GM19452 (cell line): Measurements from ENCODE around the gene PLB1.
"Not testable (repeated sequence)": the region's sequence is repeated elsewhere in the genome, so short reads cannot be mapped to it uniquely, and the experiment has no call there.

Source experiments
- ATAC-seq: cut with Tn5 transposase; IDR thresholded peaks from one replicate; pipeline ENCODE4 v1.9.1; 2021; ENCODE audit not compliant: unreplicated experiment

PLB1 gene

GRCh38 chr2:28533044-28533680 lies 37.3 kb downstream of the PLB1 start:
- no peak for ATAC-seq

- no peak for ATAC-seq
Observed at GRCh38 chr2:28534817-28535216, 39.0 kb downstream of the PLB1 start.

GRCh38 chr2:28538134-28538533 lies 42.3 kb downstream of the PLB1 start:
- ATAC-seq: no peak

GRCh38 chr2:28538652-28539051 lies 42.8 kb downstream of the PLB1 start:
- ATAC-seq: no peak

GRCh38 chr2:28539118-28539541 lies 43.3 kb downstream of the PLB1 start:
- no peak for ATAC-seq

- no peak for ATAC-seq
Observed at GRCh38 chr2:28543316-28544035, 47.6 kb downstream of the PLB1 start.

- no peak for ATAC-seq
Observed at GRCh38 chr2:28544036-28544346, 48.1 kb downstream of the PLB1 start.

GRCh38 chr2:28544405-28544921 lies 48.6 kb downstream of the PLB1 start:
- ATAC-seq: no peak

- no peak for ATAC-seq
Observed at GRCh38 chr2:28544922-28545589, 49.2 kb downstream of the PLB1 start.

GRCh38 chr2:28545590-28546200 lies 49.8 kb downstream of the PLB1 start:
- no peak for ATAC-seq

GRCh38 chr2:28546242-28546641 lies 50.4 kb downstream of the PLB1 start:
- ATAC-seq: no peak

GRCh38 chr2:28547223-28547860 lies 51.5 kb downstream of the PLB1 start:
- ATAC-seq: no peak

- ATAC-seq: no peak
Observed at GRCh38 chr2:28547906-28548600, 52.2 kb downstream of the PLB1 start.

- not testable (repeated sequence) for ATAC-seq
Observed at GRCh38 chr2:28550345-28550744, 54.5 kb downstream of the PLB1 start.

GRCh38 chr2:28552045-28552823 lies 56.4 kb downstream of the PLB1 start:
- ATAC-seq: no peak

GRCh38 chr2:28556303-28556702 lies 60.4 kb downstream of the PLB1 start:
- no peak for ATAC-seq

GRCh38 chr2:28557389-28558131 lies 61.7 kb downstream of the PLB1 start:
- ATAC-seq: no peak

- ATAC-seq: no peak
Observed at GRCh38 chr2:28558158-28558820, 62.4 kb downstream of the PLB1 start.

- no peak for ATAC-seq
Observed at GRCh38 chr2:28558918-28559317, 63.1 kb downstream of the PLB1 start.
